BE2C (cell line): ENCODE data around the gene ALCAM.

Source experiments
- DNase-seq: peaks from one replicate; pipeline ENCODE4 v3.0.0-alpha.2; 2020
- H3K27me3 ChIP-seq: fragments of 250-450 bp; sonication (Bioruptor Pico); 2 replicates; pipeline ENCODE4 v1.5.1; 2020; ENCODE audit warnings: mild to moderate bottlenecking
- H3K36me3 ChIP-seq: fragments of 250-450 bp; sonication (Bioruptor Pico); 2 replicates; pipeline ENCODE4 v1.5.1; 2020; ENCODE audit warnings: mild to moderate bottlenecking
- H3K4me1 ChIP-seq: fragments of 250-450 bp; sonication (Bioruptor Pico); 2 replicates; pipeline ENCODE4 v1.5.1; 2020
- H3K4me3 ChIP-seq: 2 replicates; pipeline ENCODE4 v1.5.1; 2011; ENCODE audit warnings: low read depth, low read length
- H3K9me3 ChIP-seq: fragments of 250-450 bp; sonication (Bioruptor Pico); 2 replicates; pipeline ENCODE4 v1.5.1; 2020
- TF ChIP-seq, protein P1 (sequence below): IDR thresholded peaks from 2 replicates; pipeline ENCODE4 v1.5.1; 2012; ENCODE audit warnings: mild to moderate bottlenecking, low read depth, low read length

Gene ALCAM

DNA sequence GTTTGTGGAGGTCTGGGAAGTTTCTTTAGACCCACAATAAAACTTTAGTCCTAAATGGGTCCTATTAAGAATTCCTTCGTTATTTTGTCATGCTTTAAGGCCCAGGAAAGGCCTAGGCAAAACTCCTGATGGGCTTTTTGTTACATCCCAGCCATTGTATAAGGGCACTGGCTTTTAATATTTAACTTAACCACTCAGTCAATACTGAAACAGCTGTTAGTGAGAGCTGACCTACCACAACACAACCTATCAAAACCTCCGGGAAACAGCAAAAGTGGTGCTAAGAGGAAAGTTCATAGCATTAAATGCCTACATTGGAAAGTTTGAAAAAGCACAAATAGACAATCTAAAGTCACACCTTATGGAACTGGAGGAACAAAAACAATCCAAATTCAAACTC is 39.6 kb downstream of the ALCAM start:
- Histone ChIP-seq H3K4me3 (no peak overlapping the region), H3K9me3 (peaks cover 3% of the 10 kb centered on the region; the same call in 1 of the 2 replicates), H3K4me1 (peaks cover 3% of the 10 kb centered on the region), H3K36me3 (peaks cover 14% of the 10 kb centered on the region), H3K27me3 (no peaks in the 10 kb centered on the region)
- TF ChIP-seq, protein P1, sequence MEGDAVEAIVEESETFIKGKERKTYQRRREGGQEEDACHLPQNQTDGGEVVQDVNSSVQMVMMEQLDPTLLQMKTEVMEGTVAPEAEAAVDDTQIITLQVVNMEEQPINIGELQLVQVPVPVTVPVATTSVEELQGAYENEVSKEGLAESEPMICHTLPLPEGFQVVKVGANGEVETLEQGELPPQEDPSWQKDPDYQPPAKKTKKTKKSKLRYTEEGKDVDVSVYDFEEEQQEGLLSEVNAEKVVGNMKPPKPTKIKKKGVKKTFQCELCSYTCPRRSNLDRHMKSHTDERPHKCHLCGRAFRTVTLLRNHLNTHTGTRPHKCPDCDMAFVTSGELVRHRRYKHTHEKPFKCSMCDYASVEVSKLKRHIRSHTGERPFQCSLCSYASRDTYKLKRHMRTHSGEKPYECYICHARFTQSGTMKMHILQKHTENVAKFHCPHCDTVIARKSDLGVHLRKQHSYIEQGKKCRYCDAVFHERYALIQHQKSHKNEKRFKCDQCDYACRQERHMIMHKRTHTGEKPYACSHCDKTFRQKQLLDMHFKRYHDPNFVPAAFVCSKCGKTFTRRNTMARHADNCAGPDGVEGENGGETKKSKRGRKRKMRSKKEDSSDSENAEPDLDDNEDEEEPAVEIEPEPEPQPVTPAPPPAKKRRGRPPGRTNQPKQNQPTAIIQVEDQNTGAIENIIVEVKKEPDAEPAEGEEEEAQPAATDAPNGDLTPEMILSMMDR, result no peak
- DNase-seq, result no peak

DNA sequence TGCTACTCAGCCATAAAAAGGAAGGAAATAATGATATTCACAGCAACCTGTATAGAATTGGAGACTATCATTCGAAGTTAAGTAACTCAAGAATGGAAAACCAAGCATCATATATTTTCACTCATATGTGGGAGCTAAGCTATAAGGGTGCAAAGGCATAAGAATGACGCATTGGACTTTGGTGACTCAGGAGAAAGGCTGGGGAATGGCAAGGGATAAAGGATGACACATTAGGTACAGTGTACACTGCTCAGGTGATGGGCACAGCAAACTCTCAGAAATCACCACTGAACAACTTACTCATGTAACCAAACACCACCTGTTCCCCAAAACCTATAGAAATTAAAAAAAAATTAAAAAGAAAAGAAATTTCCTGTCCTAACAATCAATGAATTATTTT is 42.7 kb downstream of the ALCAM start:
- H3K27me3 ChIP-seq, result no peaks in the 10 kb centered on the region
- DNase-seq, result no peak
- peaks cover 21% of the 10 kb centered on the region for H3K4me1 ChIP-seq
- no peaks in the 10 kb centered on the region for H3K9me3 ChIP-seq
- peaks cover 7% of the 10 kb centered on the region; the same call in 1 of the 2 replicates for H3K36me3 ChIP-seq
- no peak overlapping the region for H3K4me3 ChIP-seq
- TF ChIP-seq, protein P1, result no peak

DNA sequence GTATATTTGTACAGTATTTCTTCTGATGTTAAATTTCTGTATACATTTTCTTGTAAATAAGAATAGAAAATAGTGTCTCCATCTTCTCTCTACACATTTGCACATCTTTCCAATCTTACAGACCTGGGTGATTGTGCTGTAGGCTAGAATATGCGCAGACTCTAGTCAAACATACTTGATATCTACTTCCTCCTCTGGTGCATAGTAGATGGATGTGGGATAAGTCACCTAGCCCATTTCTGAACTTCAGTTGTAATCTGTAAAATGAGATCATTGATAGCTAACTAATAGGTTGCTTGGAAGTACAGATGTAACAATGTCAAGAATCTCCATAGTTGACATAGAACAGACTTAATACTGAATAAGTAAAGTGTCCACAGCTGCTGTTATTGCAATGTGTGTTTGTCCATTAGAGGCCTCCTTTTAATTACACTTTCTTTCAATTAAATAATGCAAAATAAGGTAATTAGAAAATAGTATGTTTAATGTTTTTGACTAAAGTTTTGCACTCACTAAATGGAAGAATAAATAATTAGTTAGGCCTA is 46.7 kb downstream of the ALCAM start:
- no peak overlapping the region for H3K4me3 ChIP-seq
- TF ChIP-seq, protein P1, result no peak
- H3K36me3 ChIP-seq, result no peaks in the 10 kb centered on the region
- H3K27me3 ChIP-seq, result no peaks in the 10 kb centered on the region
- H3K4me1 ChIP-seq, result peaks cover 31% of the 10 kb centered on the region
- DNase-seq, result no peak
- H3K9me3 ChIP-seq, result no peaks in the 10 kb centered on the region

DNA sequence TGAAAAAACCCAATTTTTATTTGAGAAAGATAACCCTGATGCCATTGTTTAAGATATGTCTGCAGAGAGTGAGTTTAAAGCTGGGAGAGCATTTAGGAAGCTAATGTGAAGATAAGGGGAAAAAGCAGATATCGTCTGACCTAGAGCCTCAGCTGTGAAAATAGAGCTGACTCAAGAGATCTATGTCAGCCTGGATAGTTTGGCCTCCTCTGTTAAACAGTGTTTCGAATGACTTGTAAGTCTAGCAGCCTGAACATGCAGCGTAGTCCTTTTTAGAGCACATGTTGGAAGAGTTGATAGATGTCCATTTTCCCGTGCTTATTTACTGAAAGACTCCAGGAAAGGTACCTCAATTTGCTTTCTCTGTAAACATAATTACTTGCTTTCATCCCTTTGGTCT is 48.1 kb downstream of the ALCAM start:
- TF ChIP-seq, protein P1, result no peak
- no peak for DNase-seq

DNA sequence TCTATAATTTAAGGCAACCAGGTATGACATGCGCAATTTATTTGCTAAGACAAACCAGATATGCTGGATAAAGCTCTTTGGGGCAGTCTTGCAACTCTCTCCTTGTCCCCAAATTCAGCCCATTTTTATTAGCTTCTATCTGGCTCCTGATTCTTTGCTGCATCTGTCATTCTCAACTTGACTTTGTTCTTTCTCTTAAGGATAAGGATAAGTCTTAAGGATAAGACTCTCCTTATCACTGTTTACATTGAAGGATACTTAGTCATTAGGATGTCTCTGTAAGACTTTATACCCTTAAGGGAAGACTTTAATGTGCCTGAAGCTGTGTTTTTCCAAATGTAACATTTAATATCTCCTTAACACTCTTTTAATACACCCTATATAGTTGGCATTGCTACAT is 49.2 kb downstream of the ALCAM start:
- no peak overlapping the region for H3K4me3 ChIP-seq
- TF ChIP-seq, protein P1, result no peak
- peaks cover 31% of the 10 kb centered on the region for H3K4me1 ChIP-seq
- H3K27me3 ChIP-seq, result no peaks in the 10 kb centered on the region
- DNase-seq, result no peak
- H3K36me3 ChIP-seq, result no peaks in the 10 kb centered on the region
- H3K9me3 ChIP-seq, result no peaks in the 10 kb centered on the region

More for the DNA sequence above, 48.1 kb downstream of the ALCAM start:
- H3K36me3 ChIP-seq, result no peaks in the 10 kb centered on the region
- H3K4me1 ChIP-seq, result peaks cover 31% of the 10 kb centered on the region
- no peaks in the 10 kb centered on the region for H3K9me3 ChIP-seq
- H3K4me3 ChIP-seq, result no peak overlapping the region
- no peaks in the 10 kb centered on the region for H3K27me3 ChIP-seq

DNA sequence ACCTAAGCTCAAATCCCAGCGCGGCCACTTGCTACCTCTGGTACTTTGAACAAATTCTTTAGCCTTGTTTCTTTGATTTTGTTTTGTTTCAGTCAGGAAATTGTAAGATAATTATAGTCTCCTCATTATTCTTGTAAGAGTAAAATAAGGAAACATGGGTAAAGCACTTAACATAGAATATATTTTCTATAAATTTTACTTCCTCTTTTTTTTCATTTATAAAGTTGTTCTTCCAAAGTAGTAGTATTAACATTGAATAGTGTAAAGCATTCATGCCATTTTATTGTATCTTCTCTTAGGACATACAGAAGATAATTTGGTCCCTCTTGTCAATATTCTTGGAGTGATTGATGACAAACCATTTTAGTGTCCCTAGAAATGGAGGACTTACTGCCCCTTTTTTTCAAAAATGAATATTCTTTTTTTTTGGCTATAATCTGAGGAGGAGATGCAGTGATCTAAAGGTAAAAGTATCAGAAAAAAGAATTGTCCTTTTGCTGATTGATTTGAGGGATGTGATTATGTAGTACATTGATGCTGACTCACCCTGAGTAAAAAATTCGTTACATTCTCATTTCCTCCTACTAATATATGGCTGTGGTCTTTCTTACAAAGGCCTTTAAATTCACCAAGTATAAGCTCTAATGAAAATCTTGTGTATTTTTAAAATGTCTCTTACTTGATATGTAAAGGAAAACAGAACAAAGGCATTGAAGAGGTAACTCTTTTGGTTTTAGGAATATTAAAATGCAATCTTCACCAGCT is 51.0 kb downstream of the ALCAM start:
- Histone ChIP-seq H3K27me3 (no peaks in the 10 kb centered on the region), H3K9me3 (no peaks in the 10 kb centered on the region), H3K4me1 (peaks cover 19% of the 10 kb centered on the region), H3K36me3 (no peaks in the 10 kb centered on the region), H3K4me3 (no peak overlapping the region)
- TF ChIP-seq, protein P1, result no peak
- DNase-seq, result no peak
